ENCODE measurements around the gene TBC1D22B. TPM values are rescaled to one million over a fixed set of nuclear protein-coding genes. Genes with fewer than 3 reads are reported as not detected.
A peak's percentile ranks its signal among the peaks of the same experiment; 100 is the strongest.

Gene TBC1D22B
- total and polyA plus RNA-seq, 9 of the 15 experiments (the other 6 are each of a cell fraction or from before 2014, with no cell fraction given): 4.8 to 24.2 (median 13.5) TPM

DNA sequence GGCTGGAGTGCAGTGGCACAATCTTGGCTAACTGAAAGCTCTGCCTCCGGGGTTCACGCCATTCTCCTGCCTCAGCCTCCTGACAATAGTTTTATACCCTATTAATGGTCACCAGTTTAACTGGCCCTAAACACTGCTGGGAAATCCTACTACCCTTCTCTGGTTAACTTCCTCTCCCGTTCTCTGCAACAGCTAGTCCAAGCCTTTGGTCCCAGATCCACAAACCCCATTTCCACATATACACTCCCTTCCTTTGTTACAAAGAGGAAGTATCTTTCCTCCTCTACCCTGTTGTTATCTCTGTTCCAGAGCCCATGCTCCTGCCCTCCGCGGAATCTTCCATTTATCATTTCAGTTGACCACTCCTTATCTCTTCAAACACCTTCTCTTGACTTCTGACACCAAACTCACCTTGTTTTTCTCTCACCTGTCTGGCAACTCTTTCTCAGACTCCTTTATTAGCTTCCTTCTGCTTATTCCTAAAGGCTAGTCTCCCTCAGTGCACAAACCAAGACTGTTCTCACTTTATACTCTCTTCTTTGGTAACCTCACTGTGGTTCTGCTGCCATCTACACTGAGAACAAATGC lies 25.0 kb upstream of the TBC1D22B start (continued):
- TF ChIP-seq NFATC3 (IDR thresholded peaks at IDR 0.05): peak; percentile 76; the same call in 1 of the 2 replicates
- TF ChIP-seq POLR2AphosphoS5 (IDR thresholded peaks at IDR 0.05; ENCODE audit: control insufficient read depth, insufficient read depth, low read depth, low read length): peak; percentile 76; the same call in 1 of the 2 replicates

DNA sequence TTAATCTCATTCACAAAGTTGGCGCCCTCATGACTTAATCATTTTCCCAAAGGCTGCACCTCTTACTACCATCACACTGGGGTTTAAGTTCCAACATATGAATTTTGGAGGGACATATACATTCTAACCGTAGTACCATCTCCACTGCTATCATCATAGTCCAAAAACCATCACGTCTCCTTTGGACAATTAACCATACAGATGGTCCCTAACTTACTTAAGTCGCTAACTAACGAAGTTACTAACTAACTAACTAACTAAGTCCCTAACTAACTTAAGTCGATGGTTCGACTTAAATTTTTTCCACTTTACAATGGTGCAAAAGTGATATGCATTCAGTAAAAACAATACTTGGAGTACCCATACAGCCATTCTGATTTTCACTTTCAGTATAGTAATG lies 24.0 kb upstream of the TBC1D22B start:
- POLR2A ChIA-PET: interaction anchor here (1.7 kb wide), 1 partner anchor 9 kb away, joined by 10 read pairs; no protein-coding TSS in a partner anchor
- H3K27me3 ChIP-seq (ENCODE audit: control insufficient read depth in 2 of 2, insufficient read depth in 2 of 2, low read length in 2 of 2): no peaks in the 10 kb centered on the region
- no TSS peak for BruUV-seq (replicated peaks)
- no peak overlapping the region for H3K27ac ChIP-seq (ENCODE audit: extremely low read depth, low read depth, low read length)
- in situ Hi-C loops (cut with MboI): no loop called here
- no peaks in the 10 kb centered on the region; the same call in 2 of the 3 replicates for H3K36me3 ChIP-seq (ENCODE audit: control insufficient read depth, insufficient read depth, low read length)
- no peak overlapping the region for H3K4me2 ChIP-seq (ENCODE audit: insufficient read depth, low read length)
- H3K9me3 ChIP-seq (replicated peaks; ENCODE audit: control insufficient read depth, insufficient read depth, low read depth, low read length): 0 out of 2 replicates have a peak, but pooled peaks cover 3% of the 10 kb centered on the region
- DNase-seq (ENCODE audit: extremely low read depth in 1 of 4, low spot score in 3 of 4) (no peak), FAIRE-seq (no peak), ATAC-seq (no peak)
- WGBS (ENCODE audit: insufficient coverage, low coverage, missing lambda C conversion rate): 80% methylated on average over 7 of the region's 7 CpGs
- peaks cover 6 to 24% of the 10 kb centered on the region in 2 experiments for H3K4me1 ChIP-seq (replicated peaks in 1 of 2; ENCODE audit: control insufficient read depth in 2 of 2, insufficient read depth in 2 of 2, low read length in 2 of 2)
- H4K20me1 ChIP-seq (replicated peaks; ENCODE audit: control insufficient read depth, insufficient read depth, low read length): no peaks in the 10 kb centered on the region
- no peaks in the 10 kb centered on the region for H3K9me1 ChIP-seq (ENCODE audit: control insufficient read depth, insufficient read depth, low read length)
- H2AFZ ChIP-seq (ENCODE audit: low read depth, low read length): no peak overlapping the region
- H3K4me3 ChIP-seq: no peak overlapping the region
- H3K79me2 ChIP-seq (ENCODE audit: control insufficient read depth, insufficient read depth, low read length): no peaks in the 10 kb centered on the region
- CTCF ChIA-PET (ENCODE audit: low intra/inter-chr PET ratio): no interaction called here
- TF ChIP-seq, protein P1, sequence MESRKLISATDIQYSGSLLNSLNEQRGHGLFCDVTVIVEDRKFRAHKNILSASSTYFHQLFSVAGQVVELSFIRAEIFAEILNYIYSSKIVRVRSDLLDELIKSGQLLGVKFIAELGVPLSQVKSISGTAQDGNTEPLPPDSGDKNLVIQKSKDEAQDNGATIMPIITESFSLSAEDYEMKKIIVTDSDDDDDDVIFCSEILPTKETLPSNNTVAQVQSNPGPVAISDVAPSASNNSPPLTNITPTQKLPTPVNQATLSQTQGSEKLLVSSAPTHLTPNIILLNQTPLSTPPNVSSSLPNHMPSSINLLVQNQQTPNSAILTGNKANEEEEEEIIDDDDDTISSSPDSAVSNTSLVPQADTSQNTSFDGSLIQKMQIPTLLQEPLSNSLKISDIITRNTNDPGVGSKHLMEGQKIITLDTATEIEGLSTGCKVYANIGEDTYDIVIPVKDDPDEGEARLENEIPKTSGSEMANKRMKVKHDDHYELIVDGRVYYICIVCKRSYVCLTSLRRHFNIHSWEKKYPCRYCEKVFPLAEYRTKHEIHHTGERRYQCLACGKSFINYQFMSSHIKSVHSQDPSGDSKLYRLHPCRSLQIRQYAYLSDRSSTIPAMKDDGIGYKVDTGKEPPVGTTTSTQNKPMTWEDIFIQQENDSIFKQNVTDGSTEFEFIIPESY (CRISPR knock-in tag; IDR thresholded peaks at IDR 0.05): 0 out of 2 replicates have a peak, but pooled peaks have one; percentile 28
- TF ChIP-seq CBX3 (IDR thresholded peaks at IDR 0.05; ENCODE audit: borderline replicate concordance in 1 of 2, low read length in 2 of 2): no peak
- TF ChIP-seq, protein P2, sequence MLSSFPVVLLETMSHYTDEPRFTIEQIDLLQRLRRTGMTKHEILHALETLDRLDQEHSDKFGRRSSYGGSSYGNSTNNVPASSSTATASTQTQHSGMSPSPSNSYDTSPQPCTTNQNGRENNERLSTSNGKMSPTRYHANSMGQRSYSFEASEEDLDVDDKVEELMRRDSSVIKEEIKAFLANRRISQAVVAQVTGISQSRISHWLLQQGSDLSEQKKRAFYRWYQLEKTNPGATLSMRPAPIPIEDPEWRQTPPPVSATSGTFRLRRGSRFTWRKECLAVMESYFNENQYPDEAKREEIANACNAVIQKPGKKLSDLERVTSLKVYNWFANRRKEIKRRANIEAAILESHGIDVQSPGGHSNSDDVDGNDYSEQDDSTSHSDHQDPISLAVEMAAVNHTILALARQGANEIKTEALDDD (IDR thresholded peaks at IDR 0.05): peak; percentile 97
- no peak overlapping the region for H3K9ac ChIP-seq (ENCODE audit: insufficient read depth in 1 of 2, low read depth in 2 of 2, low read length in 2 of 2)
- intact Hi-C loops (cut with micrococcal nuclease): loop anchor here (2.0 kb wide), 1 partner anchor 345 kb away; no protein-coding TSS in a partner anchor
